Measurements from ENCODE around the gene SLK. TPM values are rescaled to one million over a fixed set of nuclear protein-coding genes. Genes with fewer than 3 reads are reported as not detected.

SLK gene
- total and polyA plus RNA-seq, 10 of the 15 experiments (the other 5 are each of a cell fraction or from before 2014, with no cell fraction given) = 2.5 to 24.2 (median 11.1) TPM

GRCh38 chr10:104005172-104005863 is 38.4 kb downstream of the SLK start:
- ATAC-seq = no peak
- Histone ChIP-seq H2AFZ (ENCODE audit: control insufficient read depth, low read depth, low read length) (no peak overlapping the region), H4K20me1 (ENCODE audit: control insufficient read depth, insufficient read depth) (no peaks in the 10 kb centered on the region), H3K4me1 (ENCODE audit: control insufficient read depth, insufficient read depth, low read length) (no peaks in the 10 kb centered on the region), H3K9me3 (replicated peaks; ENCODE audit: control insufficient read depth, insufficient read depth, low read length) (no peaks in the 10 kb centered on the region), H3K36me3 (ENCODE audit: control insufficient read depth in 2 of 2, insufficient read depth in 2 of 2, low read length in 1 of 2) (peaks cover 0 to 4% of the 10 kb centered on the region in 2 experiments; a peak in 2 of 4 replicates), H3K79me2 (ENCODE audit: control insufficient read depth, insufficient read depth, low read length) (no peaks in the 10 kb centered on the region), H3K27me3 (replicated peaks in 1 of 2; ENCODE audit: control insufficient read depth in 2 of 2, insufficient read depth in 2 of 2, low read length in 1 of 2) (no peaks in the 10 kb centered on the region), H3K27ac (ENCODE audit: control insufficient read depth, insufficient read depth) (no peak overlapping the region), H3K9ac (ENCODE audit: control insufficient read depth, insufficient read depth, low read length) (no peak overlapping the region), H3K4me2 (ENCODE audit: control insufficient read depth, insufficient read depth) (no peak overlapping the region), H3K4me3 (no peak overlapping the region)
- FAIRE-seq = no peak
- CTCF ChIA-PET = interaction anchor here (1.5 to 2.4 kb wide), 5 partner anchors 14 to 133 kb away, joined by 3 to 10 read pairs (median 5); no protein-coding TSS in a partner anchor
- DNase-seq (ENCODE audit: low read depth, low spot score) = no peak
- 38% methylated on average over 8 of the region's 8 CpGs for WGBS (ENCODE audit: insufficient coverage, insufficient replicate concordance, low lambda C conversion rate, missing lambda C conversion rate)
- RAD21 ChIA-PET (ENCODE audit: unreplicated experiment) = no interaction called here
- in situ Hi-C loops (cut with MboI) (no loop called here), intact Hi-C loops (cut with micrococcal nuclease; ENCODE audit: unreplicated experiment) (no loop called here)
- POLR2A ChIA-PET = interaction anchor here (0.6 kb wide), 1 partner anchor 115 kb away, joined by 6 read pairs; no protein-coding TSS in a partner anchor
- SMC1A ChIA-PET (ENCODE audit: uncharacterized antibody, unreplicated experiment) = interaction anchor here (0.6 to 1.9 kb wide), 7 partner anchors 8 to 122 kb away, joined by 3 to 9 read pairs (median 4); partner anchors contain the start of gene SFR1
- BruUV-seq (replicated peaks) = no TSS peak
- TF ChIP-seq RUNX3 (IDR thresholded peaks at IDR 0.05; ENCODE audit: low read length) = no peak
- TF ChIP-seq MEF2B (IDR thresholded peaks at IDR 0.05; ENCODE audit: partially characterized antibody, poor library complexity, severe bottlenecking) = no peak
- TF ChIP-seq TCF7 (IDR thresholded peaks at IDR 0.05; ENCODE audit: borderline replicate concordance) = no peak
- no peak for TF ChIP-seq IRF3 (IDR thresholded peaks at IDR 0.05)
- no peak for TF ChIP-seq SRF (IDR thresholded peaks at IDR 0.05; ENCODE audit: low read depth in 2 of 2, low read length in 2 of 2)
- TF ChIP-seq PRDM15 (CRISPR knock-in tag; IDR thresholded peaks at IDR 0.05) = no peak
- TF ChIP-seq MTA3 (IDR thresholded peaks at IDR 0.05; ENCODE audit: borderline replicate concordance, low read length) = no peak
- TF ChIP-seq SMC3 (IDR thresholded peaks at IDR 0.05; ENCODE audit: borderline replicate concordance, low read length) = no peak
- no peak for TF ChIP-seq EP300 (IDR thresholded peaks at IDR 0.05; ENCODE audit: borderline replicate concordance in 1 of 2, control insufficient read depth in 1 of 2, low read depth in 2 of 2, low read length in 2 of 2)

Measured in GM12878 (cell line).